Measurements from ENCODE around the gene ALOX12. TPM values are rescaled to one million over a fixed set of nuclear protein-coding genes. Genes with fewer than 3 reads are reported as not detected.
A peak's percentile ranks its signal among the peaks of the same experiment; 100 is the strongest.

Gene ALOX12
- total RNA-seq, 2 experiments from 2014 or later = not detected

- intact Hi-C loops (cut with micrococcal nuclease; ENCODE audit: unreplicated experiment) = loop anchor here (5.0 kb wide), 1 partner anchor 111 kb away; no protein-coding TSS in a partner anchor
- H2AFZ ChIP-seq (ENCODE audit: low read length) = peak within 1 kb of the TSS; percentile 43; the same call in 1 of the 2 replicates
- POLR2A ChIA-PET = no interaction called here
- H3K4me1 ChIP-seq (ENCODE audit: insufficient read depth, low read length, poor library complexity, severe bottlenecking) = peaks cover 10% of the 10 kb centered on the region
- no peaks in the 10 kb centered on the region for H3K9me2 ChIP-seq (ENCODE audit: insufficient read depth, low read length)
- peak within 1 kb of the TSS; percentile 8 for H3K4me3 ChIP-seq (ENCODE audit: low read depth, low read length, poor library complexity, severe bottlenecking)
- H3K9me3 ChIP-seq (ENCODE audit: low read length) = no peaks in the 10 kb centered on the region
- H3K4me2 ChIP-seq (ENCODE audit: low read length) = peak within 1 kb of the TSS; percentile 22
- H3K27ac ChIP-seq (ENCODE audit: low read depth, low read length, poor library complexity, severe bottlenecking) = no peak within 1 kb of the TSS
- DNase-seq (ENCODE audit: low spot score) = no peak
- no peaks in the 10 kb centered on the region for H4K20me1 ChIP-seq (ENCODE audit: insufficient read depth, low read length)
- no peaks in the 10 kb centered on the region for H3K36me3 ChIP-seq (ENCODE audit: insufficient read depth, low read length)
- CTCF ChIA-PET (ENCODE audit: unreplicated experiment) = no interaction called here
- TF ChIP-seq EZH2phosphoT487 (IDR thresholded peaks at IDR 0.05; ENCODE audit: borderline replicate concordance, low read depth, low read length) (no peak), CTCF (conservative IDR thresholded peaks at IDR 0.05; ENCODE audit: low read length) (no peak)
- BruUV-seq (replicated peaks) = no TSS peak
- no peaks in the 10 kb centered on the region for H3K79me2 ChIP-seq (ENCODE audit: insufficient read depth, low read depth, low read length)
Measured at GRCh38 chr17:7022781-7023571, 27.1 kb downstream of the ALOX12 start, which contains the start of gene BCL6B. TSS of gene BCL6B (plus strand) at chr17:7023050. CDS start at chr17:7023672, 622 bp downstream.

GRCh38 chr17:7023576-7024401 is 27.9 kb downstream of the ALOX12 start:
- no peaks in the 10 kb centered on the region for H3K36me3 ChIP-seq (ENCODE audit: insufficient read depth, low read length)
- TF ChIP-seq EZH2phosphoT487 (IDR thresholded peaks at IDR 0.05; ENCODE audit: borderline replicate concordance, low read depth, low read length) (no peak), CTCF (conservative IDR thresholded peaks at IDR 0.05; ENCODE audit: low read length) (no peak)
- H4K20me1 ChIP-seq (ENCODE audit: insufficient read depth, low read length) = no peaks in the 10 kb centered on the region
- no peak overlapping the region for H3K27ac ChIP-seq (ENCODE audit: low read depth, low read length, poor library complexity, severe bottlenecking)
- no peaks in the 10 kb centered on the region for H3K9me2 ChIP-seq (ENCODE audit: insufficient read depth, low read length)
- POLR2A ChIA-PET = no interaction called here
- intact Hi-C loops (cut with micrococcal nuclease; ENCODE audit: unreplicated experiment) = loop anchor here (5.0 kb wide), 1 partner anchor 111 kb away; no protein-coding TSS in a partner anchor
- peaks cover 10% of the 10 kb centered on the region for H3K4me1 ChIP-seq (ENCODE audit: insufficient read depth, low read length, poor library complexity, severe bottlenecking)
- DNase-seq (ENCODE audit: low spot score) = peak; percentile 53
- H3K4me3 ChIP-seq (ENCODE audit: low read depth, low read length, poor library complexity, severe bottlenecking) = no peak overlapping the region
- no peaks in the 10 kb centered on the region for H3K79me2 ChIP-seq (ENCODE audit: insufficient read depth, low read depth, low read length)
- no TSS peak for BruUV-seq (replicated peaks)
- H2AFZ ChIP-seq (ENCODE audit: low read length) = no peak overlapping the region
- H3K4me2 ChIP-seq (ENCODE audit: low read length) = no peak overlapping the region
- CTCF ChIA-PET (ENCODE audit: unreplicated experiment) = no interaction called here
- no peaks in the 10 kb centered on the region for H3K9me3 ChIP-seq (ENCODE audit: low read length)
